PC-3 (cell line): ENCODE results near the gene ADCY2. TPM values are rescaled to one million over a fixed set of nuclear protein-coding genes. Genes with fewer than 3 reads are reported as not detected.

Experiments used
- ATAC-seq: fragments of 200-7000 bp; cut with Tn5 transposase; 2 replicates; pipeline ENCODE4 v1.9.1; 2020; ENCODE audit warnings: mild to moderate bottlenecking, moderate library complexity
- BruUV-seq: library from RNA; stranded (reverse); fragments of 400-500 nt; replicated peaks from 2 replicates; lab custom pipeline; 2021; lab: Mats Ljungman, UMichigan
- CTCF ChIA-PET: fragments of 300-600 bp; sonication (Branson Sonifier 250); formaldehyde crosslinking; loops from one replicate; lab custom pipeline; 2022; ENCODE audit warnings: antibody characterized with exemption; lab: Charles Lee
- POLR2A ChIA-PET: fragments of 300-600 bp; sonication (Branson Sonifier 250); formaldehyde crosslinking; loops from one replicate; lab custom pipeline; 2022; ENCODE audit warnings: antibody characterized with exemption; ENCODE audit not compliant: unreplicated experiment; lab: Charles Lee
- DNase-seq: peaks from one replicate; pipeline ENCODE4 v3.0.0-alpha.2; 2015
- H2AFZ ChIP-seq: fragments of 300-600 bp; sonication (generic); 2 replicates; pipeline ENCODE4 v1.6.0; 2016; ENCODE audit warnings: antibody characterized with exemption, low read length
- H3F3A ChIP-seq: fragments of 300-600 bp; sonication (generic); one replicate; pipeline ENCODE4 v1.6.0; 2017; ENCODE audit warnings: antibody characterized with exemption, low read length, control low read depth, mild to moderate bottlenecking; ENCODE audit not compliant: unreplicated experiment
- H3K27ac ChIP-seq: fragments of 300-600 bp; sonication (generic); 2 replicates; pipeline ENCODE4 v1.5.1; 2016; ENCODE audit warnings: mild to moderate bottlenecking, low read length
- H3K27me3 ChIP-seq: fragments of 300-600 bp; sonication (generic); 2 replicates; pipeline ENCODE4 v1.6.1; 2016; ENCODE audit warnings: low read length, mixed read lengths
- H3K36me3 ChIP-seq: fragments of 300-600 bp; sonication (generic); 2 replicates; pipeline ENCODE4 v1.6.1; 2016; ENCODE audit warnings: low read depth, mixed run types, low read length, mixed read lengths
- H3K4me1 ChIP-seq: fragments of 300-600 bp; sonication (generic); 2 replicates; pipeline ENCODE4 v1.5.1; 2016; ENCODE audit warnings: low read length; ENCODE audit not compliant: insufficient read depth
- H3K4me2 ChIP-seq: fragments of 300-600 bp; sonication (generic); 2 replicates; pipeline ENCODE4 v1.6.0; 2016; ENCODE audit warnings: low read length
- H3K4me3 ChIP-seq: fragments of 300-600 bp; sonication (generic); 2 replicates; pipeline ENCODE4 v1.5.1; 2016; ENCODE audit warnings: mild to moderate bottlenecking, low read length, mixed read lengths
- H3K79me2 ChIP-seq: fragments of 300-600 bp; sonication (generic); 2 replicates; pipeline ENCODE4 v1.6.1; 2017; ENCODE audit warnings: low read length, mixed read lengths
- H3K9ac ChIP-seq: fragments of 300-600 bp; sonication (generic); 2 replicates; pipeline ENCODE4 v1.6.0; 2016; ENCODE audit warnings: mild to moderate bottlenecking, low read length
- H3K9me2 ChIP-seq: fragments of 300-600 bp; sonication (generic); replicated peaks from 2 replicates; pipeline ENCODE4 v1.6.1; 2016; ENCODE audit warnings: mixed run types, low read length, mixed read lengths
- H3K9me3 ChIP-seq: fragments of 300-600 bp; sonication (generic); 2 replicates; pipeline ENCODE4 v1.6.1; 2016; ENCODE audit warnings: low read length, mixed read lengths
- H4K20me1 ChIP-seq: fragments of 300-600 bp; sonication (generic); 2 replicates; pipeline ENCODE4 v1.6.1; 2016; ENCODE audit warnings: low read length, mixed read lengths
- CTCF ChIP-seq: fragments of 300-600 bp; sonication (generic); conservative IDR thresholded peaks from 2 replicates; pipeline ENCODE4 v1.5.1; 2017; ENCODE audit warnings: antibody characterized with exemption, low read depth, mild to moderate bottlenecking, low read length
- EZH2 ChIP-seq: fragments of 300-600 bp; sonication (generic); IDR thresholded peaks from one replicate; pipeline ENCODE4 v1.6.1; 2017; ENCODE audit warnings: antibody characterized with exemption, mild to moderate bottlenecking, low read length; ENCODE audit not compliant: unreplicated experiment
- EZH2phosphoT487 ChIP-seq: fragments of 300-600 bp; sonication (generic); IDR thresholded peaks from 2 replicates; pipeline ENCODE4 v1.6.1; 2018; ENCODE audit warnings: mild to moderate bottlenecking, antibody characterized with exemption, low read length, borderline replicate concordance
- intact Hi-C: fragments of 100-400 bp; cut with micrococcal nuclease; formaldehyde crosslinking; loops from 2 replicates; pipeline ENCODE4 v1.9.0; 2023
- total RNA-seq: library from RNA; depleted of rRNA; stranded (reverse); fragments of >200 nt; gene quantifications from 2 replicates; pipeline ENCODE4 v1.2.3, GENCODE V29; 2014

Gene ADCY2
- total RNA-seq, 1 experiment from 2014 or later, result not detected

GRCh38 chr5:7500256-7500655 lies 104.3 kb downstream of the ADCY2 start:
- Histone ChIP-seq H3K9ac (no peak overlapping the region), H3K79me2 (no peaks in the 10 kb centered on the region), H3K4me2 (no peak overlapping the region), H3K27ac (no peak overlapping the region), H2AFZ (no peak overlapping the region), H3F3A (no peaks in the 10 kb centered on the region), H3K36me3 (no peaks in the 10 kb centered on the region), H3K9me3 (no peaks in the 10 kb centered on the region), H3K9me2 (no peaks in the 10 kb centered on the region), H4K20me1 (no peaks in the 10 kb centered on the region), H3K4me3 (no peak overlapping the region), H3K4me1 (no peaks in the 10 kb centered on the region), H3K27me3 (peaks cover 7% of the 10 kb centered on the region)
- no peak for ATAC-seq
- CTCF ChIA-PET, result no interaction called here
- no peak for TF ChIP-seq EZH2phosphoT487
- POLR2A ChIA-PET, result no interaction called here
- DNase-seq, result no peak
- intact Hi-C loops, result no loop called here
- no TSS peak for BruUV-seq

- Histone ChIP-seq H3K4me1 (no peaks in the 10 kb centered on the region), H3K9me2 (no peaks in the 10 kb centered on the region), H3K4me3 (no peak overlapping the region), H3F3A (no peaks in the 10 kb centered on the region), H3K36me3 (no peaks in the 10 kb centered on the region), H3K9me3 (no peaks in the 10 kb centered on the region), H3K27ac (no peak overlapping the region), H4K20me1 (no peaks in the 10 kb centered on the region), H3K79me2 (no peaks in the 10 kb centered on the region), H3K27me3 (peaks cover 6% of the 10 kb centered on the region), H3K9ac (no peak overlapping the region), H3K4me2 (no peak overlapping the region), H2AFZ (no peak overlapping the region)
- no TSS peak for BruUV-seq
- no peak for TF ChIP-seq CTCF
- no peak for TF ChIP-seq EZH2
- no peak for TF ChIP-seq EZH2phosphoT487
- ATAC-seq (no peak), DNase-seq (no peak)
- POLR2A ChIA-PET, result no interaction called here
- CTCF ChIA-PET, result no interaction called here
- intact Hi-C loops, result no loop called here
Observed at GRCh38 chr5:7501061-7501460, 105.1 kb downstream of the ADCY2 start.

GRCh38 chr5:7503564-7503963 lies 107.6 kb downstream of the ADCY2 start:
- Histone ChIP-seq H3K9ac (no peak overlapping the region), H3K9me3 (no peaks in the 10 kb centered on the region), H3K4me3 (no peak overlapping the region), H3K9me2 (no peaks in the 10 kb centered on the region), H3K4me1 (no peaks in the 10 kb centered on the region), H3K79me2 (no peaks in the 10 kb centered on the region), H4K20me1 (no peaks in the 10 kb centered on the region), H3F3A (no peaks in the 10 kb centered on the region), H3K4me2 (no peak overlapping the region), H2AFZ (no peak overlapping the region), H3K27ac (no peak overlapping the region), H3K36me3 (no peaks in the 10 kb centered on the region), H3K27me3 (peaks cover 6% of the 10 kb centered on the region)
- DNase-seq, result no peak
- BruUV-seq, result no TSS peak
- intact Hi-C loops, result no loop called here
- ChIA-PET POLR2A (no interaction called here), CTCF (no interaction called here)
- no peak for ATAC-seq
- TF ChIP-seq EZH2 (no peak), CTCF (no peak), EZH2phosphoT487 (no peak)
